GM18502 (cell line): ENCODE measurements around the gene UNC13B.
"Not testable (repeated sequence)": the region's sequence is repeated elsewhere in the genome, so short reads cannot be mapped to it uniquely, and the experiment has no call there.

Experiments used
- ATAC-seq: cut with Tn5 transposase; IDR thresholded peaks from one replicate; pipeline ENCODE4 v1.9.1; 2021; ENCODE audit warnings: mild to moderate bottlenecking; ENCODE audit not compliant: unreplicated experiment, poor library complexity

The UNC13B gene

DNA sequence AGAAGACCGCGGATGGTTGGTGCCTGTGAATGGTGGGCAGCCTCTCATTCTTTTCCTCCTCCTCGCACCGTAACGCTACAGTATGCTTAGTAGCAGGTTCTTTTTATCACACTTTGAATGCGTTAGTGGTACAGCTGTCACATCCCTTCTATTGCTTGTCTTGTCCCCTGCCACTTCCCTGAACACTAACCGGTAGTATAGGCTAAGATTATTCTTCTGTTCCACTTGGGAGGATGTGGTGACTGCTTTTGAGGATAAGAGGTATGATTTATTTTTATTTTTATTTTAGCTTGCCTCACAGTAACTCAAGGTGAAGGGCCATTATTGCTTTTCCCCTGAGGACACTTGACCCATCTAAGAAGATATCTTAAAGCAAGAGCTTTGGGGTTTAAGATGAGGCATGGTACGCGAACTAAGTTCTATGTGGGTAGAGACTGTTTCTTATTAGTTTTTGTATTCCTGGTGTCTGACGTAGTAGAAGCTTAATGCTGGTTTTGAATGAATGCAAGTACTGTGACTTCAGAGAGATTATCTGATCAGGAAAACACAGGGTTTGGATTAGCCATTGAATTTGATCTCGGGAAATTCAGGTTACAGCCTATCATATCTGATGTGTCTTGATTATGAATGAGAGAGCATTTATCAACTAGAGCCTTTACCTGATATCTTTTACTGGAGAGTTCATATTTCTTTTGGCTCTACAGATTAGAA, 951 bp downstream of the UNC13B start:
- no peak for ATAC-seq

DNA sequence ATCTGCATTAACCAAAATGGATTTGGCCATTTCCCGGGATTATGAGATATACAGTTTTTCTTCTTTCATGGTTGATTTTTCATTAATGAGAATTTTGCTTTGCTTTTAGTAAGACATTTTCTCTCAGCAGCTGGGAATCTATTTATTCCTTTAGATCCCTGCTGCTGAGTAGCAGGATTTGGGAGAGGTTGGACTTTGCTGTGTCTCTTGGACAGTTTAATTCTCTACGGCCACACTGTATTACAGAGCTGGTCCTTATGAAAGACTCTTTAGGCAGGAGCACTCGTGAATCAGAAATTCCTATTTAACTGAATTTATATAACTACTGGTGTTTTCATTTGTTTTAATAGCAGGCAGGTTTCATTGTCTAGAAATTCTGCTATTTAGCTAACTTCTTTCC, 1.6 kb downstream of the UNC13B start:
- no peak for ATAC-seq

DNA sequence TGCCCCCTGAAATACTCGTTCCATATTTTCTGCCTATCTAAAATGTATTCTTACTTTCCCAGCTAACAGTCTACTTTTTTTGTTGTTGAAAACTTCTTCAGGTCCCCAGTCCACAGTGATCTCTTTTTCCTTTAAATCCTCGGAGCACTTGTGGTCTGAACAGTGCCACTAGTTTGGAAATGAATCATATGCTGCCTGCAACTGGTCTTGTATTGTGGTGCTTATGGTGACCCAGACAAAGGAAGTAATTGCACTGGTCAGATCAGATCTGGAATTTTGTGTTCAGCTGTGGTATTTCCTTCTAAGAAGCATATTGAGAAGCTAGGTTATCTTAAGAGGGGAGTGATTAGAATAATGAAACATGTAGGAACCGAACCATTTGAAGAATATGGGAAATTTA, 2.9 kb downstream of the UNC13B start:
- no peak for ATAC-seq

DNA sequence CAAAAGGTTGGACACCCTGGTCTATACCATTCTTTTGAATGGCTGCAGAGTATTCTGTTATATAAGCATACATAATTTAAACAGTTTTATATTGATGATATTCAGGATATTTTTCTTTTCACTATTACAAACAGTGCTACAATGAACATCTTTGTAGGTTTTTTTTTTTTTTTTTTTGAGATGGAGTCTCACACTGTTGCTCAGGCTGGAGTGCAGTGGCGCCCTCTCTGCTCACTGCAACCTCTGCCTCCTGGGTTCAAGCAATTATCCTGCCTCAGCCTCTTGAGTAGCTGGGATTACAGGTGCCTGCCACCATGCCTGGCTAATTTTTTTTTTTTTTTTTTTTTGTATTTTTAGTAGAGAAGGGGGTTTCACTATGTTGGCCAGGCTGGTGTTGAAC, 5.6 kb downstream of the UNC13B start:
- ATAC-seq, result not testable (repeated sequence)

- ATAC-seq, result no peak
These were observed 7.2 kb downstream of the UNC13B start for GRCh38 chr9:35168963-35169362.

GRCh38 chr9:35172878-35173277, 11.1 kb downstream of the UNC13B start:
- ATAC-seq, result no peak

GRCh38 chr9:35177520-35177919, 15.7 kb downstream of the UNC13B start:
- ATAC-seq, result no peak

GRCh38 chr9:35179347-35180280, 17.8 kb downstream of the UNC13B start:
- no peak for ATAC-seq

DNA sequence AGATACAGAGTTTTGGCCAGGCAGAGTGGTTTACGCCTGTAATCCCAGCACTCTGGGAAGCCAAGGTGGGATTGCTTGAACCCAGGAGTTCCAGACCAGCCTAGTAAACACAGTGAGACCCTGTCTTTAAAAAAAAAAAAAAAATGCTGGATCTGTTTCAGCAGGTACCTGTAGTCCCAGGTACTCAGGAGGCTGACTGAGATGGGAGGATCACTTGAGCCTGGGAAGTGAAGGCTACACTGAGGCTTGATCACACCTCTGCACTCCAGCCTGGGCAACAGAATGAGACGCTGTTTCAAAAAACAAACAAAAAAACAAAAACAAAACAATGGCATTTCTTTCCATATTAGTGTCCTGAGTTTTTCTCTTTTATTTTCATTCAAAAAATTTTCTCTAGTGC, 19.0 kb downstream of the UNC13B start:
- no peak for ATAC-seq

DNA sequence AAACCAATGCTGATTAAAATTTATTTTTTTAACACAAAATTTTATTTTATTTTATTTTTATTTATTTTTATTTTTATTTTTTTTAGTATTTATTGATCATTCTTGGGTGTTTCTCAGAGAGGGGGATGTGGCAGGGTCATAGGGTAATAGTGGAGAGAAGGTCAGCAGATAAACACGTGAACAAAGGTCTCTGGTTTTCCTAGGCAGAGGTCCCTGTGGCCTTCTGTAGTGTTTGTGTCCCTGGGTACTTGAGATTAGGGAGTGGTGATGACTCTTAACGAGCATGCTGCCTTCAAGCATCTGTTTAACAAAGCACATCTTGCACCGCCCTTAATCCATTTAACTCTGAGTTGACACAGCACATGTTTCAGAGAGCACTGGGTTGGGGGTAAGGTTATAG, 20.6 kb downstream of the UNC13B start:
- ATAC-seq, result not testable (repeated sequence)

DNA sequence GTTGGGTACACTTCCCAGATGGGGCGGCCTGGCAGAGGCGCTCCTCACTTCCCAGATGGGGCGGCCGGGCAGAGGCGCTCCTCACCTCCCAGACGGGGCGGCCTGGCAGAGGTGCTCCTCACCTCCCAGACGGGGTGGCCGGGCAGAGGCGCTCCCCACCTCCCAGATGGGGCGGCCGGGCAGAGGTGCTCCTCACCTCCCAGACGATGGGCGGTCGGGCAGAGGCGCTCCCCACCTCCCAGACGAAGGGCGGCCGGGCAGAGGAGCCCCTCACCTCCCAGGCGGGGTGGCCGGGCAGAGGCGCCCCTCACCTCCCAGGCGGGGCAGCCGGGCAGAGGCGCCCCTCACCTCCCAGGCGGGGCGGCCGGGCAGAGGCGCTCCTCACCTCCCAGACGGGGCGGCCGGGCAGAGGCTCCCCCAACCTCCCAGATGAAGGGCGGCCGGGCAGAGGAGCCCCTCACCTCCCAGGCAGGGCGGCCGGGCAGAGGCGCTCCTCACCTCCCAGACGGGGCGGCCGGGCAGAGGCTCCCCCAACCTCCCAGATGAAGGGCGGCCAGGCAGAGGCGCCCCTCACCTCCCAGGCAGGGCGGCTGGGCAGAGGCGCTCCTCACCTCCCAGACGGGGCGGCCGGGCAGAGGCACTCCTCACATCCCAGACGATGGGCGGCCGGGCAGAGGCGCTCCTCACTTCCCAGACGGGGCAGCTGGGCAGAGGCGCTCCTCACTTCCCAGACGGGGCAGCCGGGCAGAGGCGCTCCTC, 21.4 kb downstream of the UNC13B start:
- ATAC-seq, result not testable (repeated sequence)

DNA sequence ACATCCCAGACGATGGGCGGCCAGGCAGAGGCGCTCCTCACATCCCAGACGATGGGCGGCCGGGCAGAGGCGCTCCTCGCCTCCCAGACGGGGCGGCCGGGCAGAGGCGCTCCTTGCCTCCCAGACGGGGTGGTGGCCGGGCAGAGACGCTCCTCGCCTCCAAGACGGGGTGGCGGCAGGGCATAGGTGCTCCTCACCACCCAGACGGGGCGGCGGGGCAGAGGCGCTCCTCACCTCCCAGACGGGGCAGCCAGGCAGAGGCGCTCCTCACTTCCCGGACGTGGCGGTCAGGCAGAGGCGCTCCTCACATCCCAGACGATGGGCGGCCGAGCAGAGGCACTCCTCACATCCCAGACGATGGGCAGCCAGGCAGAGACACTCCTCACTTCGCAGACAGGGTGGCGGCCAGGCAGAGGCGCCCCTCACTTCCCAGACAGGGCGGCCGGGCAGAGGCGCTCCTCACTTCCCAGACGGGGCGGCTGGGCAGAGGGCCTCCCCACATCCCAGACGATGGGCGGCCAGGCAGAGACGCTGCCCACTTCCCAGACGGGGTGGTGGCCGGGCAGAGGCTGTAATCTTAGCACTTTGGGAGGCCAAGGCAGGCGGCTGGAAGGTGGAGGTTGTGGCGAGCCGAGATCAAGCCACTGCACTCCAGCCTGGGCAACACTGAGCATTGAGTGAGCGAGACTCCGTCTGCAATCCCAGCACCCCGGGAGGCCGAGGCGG, 22.1 kb downstream of the UNC13B start:
- ATAC-seq, result not testable (repeated sequence)

- no peak for ATAC-seq
These were observed 24.7 kb downstream of the UNC13B start for GRCh38 chr9:35186524-35186923.

GRCh38 chr9:35190203-35190602, 28.4 kb downstream of the UNC13B start:
- ATAC-seq, result no peak

DNA sequence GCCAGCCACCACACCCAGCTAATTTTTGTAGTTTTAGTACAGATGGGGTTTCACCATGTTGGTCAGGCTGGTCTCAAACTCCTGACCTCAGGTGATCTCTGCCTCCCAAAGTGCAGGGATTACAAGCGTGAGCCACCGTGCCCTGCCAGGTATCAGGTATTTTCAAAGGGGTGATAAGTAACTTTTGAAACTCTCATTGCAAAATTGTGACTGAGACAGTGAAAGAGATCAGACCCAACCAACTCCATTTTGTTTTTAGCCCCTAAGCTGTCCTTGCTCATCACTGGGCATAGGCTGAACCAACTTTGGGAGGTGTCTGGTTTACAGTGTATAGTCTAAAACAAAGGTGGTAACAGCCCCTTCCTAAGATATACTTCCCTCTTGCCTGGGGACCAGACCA, 29.3 kb downstream of the UNC13B start:
- no peak for ATAC-seq

- ATAC-seq, result no peak
These were observed 32.0 kb downstream of the UNC13B start for GRCh38 chr9:35193762-35194161.

GRCh38 chr9:35195683-35196082, 33.9 kb downstream of the UNC13B start:
- ATAC-seq, result no peak

GRCh38 chr9:35198191-35198590, 36.4 kb downstream of the UNC13B start:
- no peak for ATAC-seq

- no peak for ATAC-seq
These were observed 41.7 kb downstream of the UNC13B start for GRCh38 chr9:35203528-35203927.

GRCh38 chr9:35205340-35205739, 43.5 kb downstream of the UNC13B start:
- no peak for ATAC-seq
